IMR-90 (cell line): ENCODE data around the gene RSPO4.
"Not testable (repeated sequence)": the region's sequence is repeated elsewhere in the genome, so short reads cannot be mapped to it uniquely, and the experiment has no call there.

ENCODE experiments used
- BHLHE40 ChIP-seq: fragments of 150-350 bp; IDR thresholded peaks from 2 replicates; pipeline ENCODE4 v1.6.1; 2016; ENCODE audit warnings: mild to moderate bottlenecking, low read depth, low read length
- MAFK ChIP-seq: IDR thresholded peaks from 2 replicates; pipeline ENCODE4 v1.6.1; 2012; ENCODE audit warnings: low read depth, low read length, improper control_type of control experiment
- MAZ ChIP-seq: IDR thresholded peaks from 2 replicates; pipeline ENCODE4 v1.6.1; 2012; ENCODE audit warnings: low read depth, mild to moderate bottlenecking, low read length, improper control_type of control experiment, moderate library complexity, borderline replicate concordance
- MXI1 ChIP-seq: IDR thresholded peaks from 2 replicates; pipeline ENCODE4 v1.6.1; 2012; ENCODE audit warnings: low read depth, mild to moderate bottlenecking, low read length, moderate library complexity, borderline replicate concordance
- NFE2L2 ChIP-seq: fragments of 150-350 bp; IDR thresholded peaks from 2 replicates; pipeline ENCODE4 v1.6.1; 2016; ENCODE audit warnings: low read depth, mild to moderate bottlenecking, low read length
- POLR2A ChIP-seq: IDR thresholded peaks from 2 replicates; pipeline ENCODE4 v1.6.1; 2012; ENCODE audit warnings: mild to moderate bottlenecking, low read depth, low read length
- RAD21 ChIP-seq: IDR thresholded peaks from 2 replicates; pipeline ENCODE4 v1.6.1; 2012; ENCODE audit warnings: low read length, improper control_type of control experiment
- RFX5 ChIP-seq: IDR thresholded peaks from 2 replicates; pipeline ENCODE4 v1.8.0; 2012; ENCODE audit warnings: low read depth, mild to moderate bottlenecking, low read length, moderate library complexity
- SMC3 ChIP-seq: fragments of 150-350 bp; IDR thresholded peaks from 2 replicates; pipeline ENCODE4 v1.6.1; 2016; ENCODE audit warnings: low read depth, mild to moderate bottlenecking, antibody characterized with exemption, low read length, moderate library complexity
- TF ChIP-seq, protein P1 (sequence below): conservative IDR thresholded peaks from 2 replicates; pipeline ENCODE4 v1.5.1; 2012; ENCODE audit warnings: mild to moderate bottlenecking, low read depth, low read length, improper control_type of control experiment
- TF ChIP-seq, protein P2 (sequence below): fragments of 150-350 bp; IDR thresholded peaks from 2 replicates; pipeline ENCODE4 v1.6.1; 2016; ENCODE audit warnings: low read depth, mild to moderate bottlenecking, low read length, moderate library complexity, borderline replicate concordance
- TF ChIP-seq, protein P3 (sequence below): fragments of 150-350 bp; IDR thresholded peaks from 2 replicates; pipeline ENCODE4 v1.6.1; 2017; ENCODE audit warnings: mild to moderate bottlenecking, antibody characterized with exemption, low read length, low read depth

DNA sequence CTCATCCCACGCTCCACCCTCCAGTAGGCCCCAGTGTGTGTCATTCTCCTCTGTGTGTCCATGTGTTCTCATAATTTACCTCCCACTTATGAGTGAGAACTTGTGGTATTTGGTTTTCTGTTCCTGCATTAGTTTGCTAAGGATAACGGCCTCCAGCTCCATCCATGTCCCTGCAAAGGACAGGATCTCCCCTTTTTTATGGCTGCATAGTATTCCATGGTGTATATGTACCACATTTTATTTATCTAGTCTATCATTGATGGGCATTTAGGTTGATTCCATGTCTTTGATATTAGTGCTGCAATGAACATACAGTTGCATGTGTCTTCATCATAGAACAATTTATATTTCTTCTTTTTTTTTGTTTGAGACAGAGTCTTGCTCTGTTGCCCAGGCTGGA, 24.1 kb upstream of the RSPO4 start:
- not testable (repeated sequence) for TF ChIP-seq POLR2A, RFX5, RAD21, MXI1, MAZ, BHLHE40, SMC3, MAFK, NFE2L2
- TF ChIP-seq, protein P1, sequence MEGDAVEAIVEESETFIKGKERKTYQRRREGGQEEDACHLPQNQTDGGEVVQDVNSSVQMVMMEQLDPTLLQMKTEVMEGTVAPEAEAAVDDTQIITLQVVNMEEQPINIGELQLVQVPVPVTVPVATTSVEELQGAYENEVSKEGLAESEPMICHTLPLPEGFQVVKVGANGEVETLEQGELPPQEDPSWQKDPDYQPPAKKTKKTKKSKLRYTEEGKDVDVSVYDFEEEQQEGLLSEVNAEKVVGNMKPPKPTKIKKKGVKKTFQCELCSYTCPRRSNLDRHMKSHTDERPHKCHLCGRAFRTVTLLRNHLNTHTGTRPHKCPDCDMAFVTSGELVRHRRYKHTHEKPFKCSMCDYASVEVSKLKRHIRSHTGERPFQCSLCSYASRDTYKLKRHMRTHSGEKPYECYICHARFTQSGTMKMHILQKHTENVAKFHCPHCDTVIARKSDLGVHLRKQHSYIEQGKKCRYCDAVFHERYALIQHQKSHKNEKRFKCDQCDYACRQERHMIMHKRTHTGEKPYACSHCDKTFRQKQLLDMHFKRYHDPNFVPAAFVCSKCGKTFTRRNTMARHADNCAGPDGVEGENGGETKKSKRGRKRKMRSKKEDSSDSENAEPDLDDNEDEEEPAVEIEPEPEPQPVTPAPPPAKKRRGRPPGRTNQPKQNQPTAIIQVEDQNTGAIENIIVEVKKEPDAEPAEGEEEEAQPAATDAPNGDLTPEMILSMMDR = not testable (repeated sequence)
- TF ChIP-seq, protein P2, sequence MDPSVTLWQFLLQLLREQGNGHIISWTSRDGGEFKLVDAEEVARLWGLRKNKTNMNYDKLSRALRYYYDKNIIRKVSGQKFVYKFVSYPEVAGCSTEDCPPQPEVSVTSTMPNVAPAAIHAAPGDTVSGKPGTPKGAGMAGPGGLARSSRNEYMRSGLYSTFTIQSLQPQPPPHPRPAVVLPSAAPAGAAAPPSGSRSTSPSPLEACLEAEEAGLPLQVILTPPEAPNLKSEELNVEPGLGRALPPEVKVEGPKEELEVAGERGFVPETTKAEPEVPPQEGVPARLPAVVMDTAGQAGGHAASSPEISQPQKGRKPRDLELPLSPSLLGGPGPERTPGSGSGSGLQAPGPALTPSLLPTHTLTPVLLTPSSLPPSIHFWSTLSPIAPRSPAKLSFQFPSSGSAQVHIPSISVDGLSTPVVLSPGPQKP = not testable (repeated sequence)
- TF ChIP-seq, protein P3, sequence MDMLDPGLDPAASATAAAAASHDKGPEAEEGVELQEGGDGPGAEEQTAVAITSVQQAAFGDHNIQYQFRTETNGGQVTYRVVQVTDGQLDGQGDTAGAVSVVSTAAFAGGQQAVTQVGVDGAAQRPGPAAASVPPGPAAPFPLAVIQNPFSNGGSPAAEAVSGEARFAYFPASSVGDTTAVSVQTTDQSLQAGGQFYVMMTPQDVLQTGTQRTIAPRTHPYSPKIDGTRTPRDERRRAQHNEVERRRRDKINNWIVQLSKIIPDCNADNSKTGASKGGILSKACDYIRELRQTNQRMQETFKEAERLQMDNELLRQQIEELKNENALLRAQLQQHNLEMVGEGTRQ = not testable (repeated sequence)
